22Rv1 (cell line): ENCODE data around the gene PAPSS2.

ENCODE experiments used
- CTCF ChIP-seq: fragments of 450-650 bp; IDR thresholded peaks from 2 replicates; pipeline ENCODE4 v1.5.1; 2017; ENCODE audit warnings: mild to moderate bottlenecking
- ZFX ChIP-seq: fragments of 450-650 bp; IDR thresholded peaks from 2 replicates; pipeline ENCODE4 v1.6.1; 2017; ENCODE audit warnings: antibody characterized with exemption, borderline replicate concordance

DNA sequence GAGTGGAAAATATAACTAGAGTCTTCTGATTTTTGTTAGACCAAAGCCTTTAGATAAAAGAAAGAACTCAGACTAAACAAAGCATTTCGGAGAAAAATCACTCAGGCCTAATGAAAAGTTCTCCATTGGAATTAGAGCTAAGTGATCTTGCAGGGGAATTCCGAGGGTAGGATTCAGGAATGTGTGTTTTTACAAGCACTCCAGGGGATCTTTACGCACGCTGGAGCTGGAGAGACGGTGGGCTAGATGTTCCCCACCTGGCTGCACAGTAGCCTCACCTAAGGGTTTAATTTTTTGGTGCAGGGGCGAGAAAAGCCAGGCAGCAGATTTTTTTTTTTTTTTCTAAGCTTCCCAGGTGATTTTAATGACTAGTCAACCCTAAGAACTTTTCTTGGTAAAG is 7.9 kb upstream of the PAPSS2 start:
- no peak for TF ChIP-seq CTCF
- no peak for TF ChIP-seq ZFX
